RWPE2 (cell line): ENCODE measurements around the gene CLEC12A.
"Not testable (repeated sequence)": the region's sequence is repeated elsewhere in the genome, so short reads cannot be mapped to it uniquely, and the experiment has no call there.

Experiments
- ATAC-seq: fragments of 200-7000 bp; cut with Tn5 transposase; 3 replicates; pipeline ENCODE4 v1.9.1; 2021; ENCODE audit warnings: low read depth
- DNase-seq: peaks from one replicate; pipeline ENCODE4 v3.0.0-alpha.2; 2020; ENCODE audit warnings: low spot score
- H3K27ac ChIP-seq: fragments of 450-650 bp; 2 replicates; pipeline ENCODE4 v1.5.1; 2017; ENCODE audit warnings: mild to moderate bottlenecking; ENCODE audit not compliant: poor library complexity, severe bottlenecking
- H3K27me3 ChIP-seq: fragments of 250-450 bp; sonication (Bioruptor Pico); 2 replicates; pipeline ENCODE4 v1.5.1; 2021; ENCODE audit warnings: mild to moderate bottlenecking, moderate library complexity; ENCODE audit not compliant: insufficient read depth, poor library complexity, severe bottlenecking
- H3K36me3 ChIP-seq: fragments of 250-450 bp; sonication (Bioruptor Pico); 2 replicates; pipeline ENCODE4 v1.5.1; 2020; ENCODE audit warnings: low read depth, mild to moderate bottlenecking, moderate library complexity
- H3K4me1 ChIP-seq: fragments of 250-450 bp; sonication (Bioruptor Pico); 2 replicates; pipeline ENCODE4 v1.5.1; 2021; ENCODE audit warnings: mild to moderate bottlenecking, moderate library complexity; ENCODE audit not compliant: insufficient read depth, poor library complexity, severe bottlenecking
- H3K4me3 ChIP-seq: fragments of 250-450 bp; sonication (Bioruptor Pico); 2 replicates; pipeline ENCODE4 v1.5.1; 2021; ENCODE audit warnings: mild to moderate bottlenecking, moderate library complexity; ENCODE audit not compliant: severe bottlenecking
- H3K9me3 ChIP-seq: fragments of 250-450 bp; sonication (Bioruptor Pico); 2 replicates; pipeline ENCODE4 v1.5.1; 2021; ENCODE audit warnings: mild to moderate bottlenecking, moderate library complexity; ENCODE audit not compliant: severe bottlenecking
- CTCF ChIP-seq: fragments of 450-650 bp; IDR thresholded peaks from one replicate; pipeline ENCODE4 v1.5.1; 2017; ENCODE audit warnings: mild to moderate bottlenecking, moderate library complexity; ENCODE audit not compliant: poor library complexity, severe bottlenecking

Gene CLEC12A

GRCh38 chr12:10016881-10017280 lies 45.7 kb downstream of the CLEC12A start:
- no peak for DNase-seq
- H3K4me3 ChIP-seq = no peak overlapping the region
- no peaks in the 10 kb centered on the region for H3K4me1 ChIP-seq
- no peaks in the 10 kb centered on the region for H3K9me3 ChIP-seq
- H3K36me3 ChIP-seq = no peaks in the 10 kb centered on the region
- ATAC-seq = no peak
- no peak overlapping the region for H3K27ac ChIP-seq
- no peaks in the 10 kb centered on the region for H3K27me3 ChIP-seq
- TF ChIP-seq CTCF = no peak

- no peak overlapping the region for H3K4me3 ChIP-seq
- H3K27me3 ChIP-seq = no peaks in the 10 kb centered on the region
- H3K9me3 ChIP-seq = no peaks in the 10 kb centered on the region
- H3K36me3 ChIP-seq = no peaks in the 10 kb centered on the region
- no peaks in the 10 kb centered on the region for H3K4me1 ChIP-seq
- ATAC-seq (no peak), DNase-seq (no peak)
- TF ChIP-seq CTCF = no peak
- H3K27ac ChIP-seq = no peak overlapping the region
Measured at GRCh38 chr12:10018386-10018785, 47.2 kb downstream of the CLEC12A start.

GRCh38 chr12:10021342-10021741 lies 50.1 kb downstream of the CLEC12A start:
- Histone ChIP-seq H3K4me3 (no peak overlapping the region), H3K36me3 (no peaks in the 10 kb centered on the region), H3K27ac (no peak overlapping the region), H3K27me3 (no peaks in the 10 kb centered on the region), H3K4me1 (no peaks in the 10 kb centered on the region), H3K9me3 (no peaks in the 10 kb centered on the region)
- DNase-seq (no peak), ATAC-seq (no peak)
- TF ChIP-seq CTCF = no peak

GRCh38 chr12:10025236-10025635 lies 54.0 kb downstream of the CLEC12A start:
- Histone ChIP-seq H3K27ac (no peak overlapping the region), H3K4me3 (no peak overlapping the region), H3K9me3 (no peaks in the 10 kb centered on the region), H3K36me3 (no peaks in the 10 kb centered on the region), H3K4me1 (no peaks in the 10 kb centered on the region), H3K27me3 (no peaks in the 10 kb centered on the region)
- no peak for ATAC-seq
- no peak for DNase-seq
- TF ChIP-seq CTCF = no peak

- not testable (repeated sequence) for H3K27ac ChIP-seq, H3K4me1 ChIP-seq, H3K36me3 ChIP-seq, H3K9me3 ChIP-seq, DNase-seq, H3K4me3 ChIP-seq, H3K27me3 ChIP-seq, ATAC-seq
Measured at GRCh38 chr12:10026666-10027065, 55.5 kb downstream of the CLEC12A start.
